ENCODE measurements around the gene SH3GLB1.
A peak's percentile ranks its signal among the peaks of the same experiment; 100 is the strongest.

GRCh38 chr1:86704972-86705664 is 742 bp downstream of the SH3GLB1 start:
- TF ChIP-seq POLR2AphosphoS5 (IDR thresholded peaks at IDR 0.05): peak; percentile 23
- no peak for TF ChIP-seq CTCF (IDR thresholded peaks at IDR 0.05)
- no peak for TF ChIP-seq POLR2A (IDR thresholded peaks at IDR 0.05)
